ENCODE data around the gene EPHA10.

DNA sequence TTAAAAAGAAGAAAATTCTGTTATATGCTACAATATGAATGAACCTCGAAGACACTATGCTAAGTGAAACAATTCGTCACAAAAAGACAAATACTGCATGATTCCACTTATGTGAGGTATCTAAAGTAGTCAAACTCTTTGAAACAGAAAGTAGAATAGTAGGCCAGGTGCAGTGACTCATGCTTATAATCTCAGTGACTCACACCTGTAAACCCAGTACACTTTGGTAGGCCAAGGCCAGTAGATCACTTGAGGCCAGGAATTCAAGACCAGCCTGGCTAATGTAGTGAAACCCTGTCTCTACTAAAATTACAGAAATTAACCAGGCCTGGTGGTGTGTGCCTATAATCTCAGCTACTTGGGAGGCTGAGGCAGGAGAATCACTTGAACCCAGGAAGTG is 25.7 kb downstream of the EPHA10 start:
- TF ChIP-seq POLR2AphosphoS5 (IDR thresholded peaks at IDR 0.05): no peak
- TF ChIP-seq, protein P1, sequence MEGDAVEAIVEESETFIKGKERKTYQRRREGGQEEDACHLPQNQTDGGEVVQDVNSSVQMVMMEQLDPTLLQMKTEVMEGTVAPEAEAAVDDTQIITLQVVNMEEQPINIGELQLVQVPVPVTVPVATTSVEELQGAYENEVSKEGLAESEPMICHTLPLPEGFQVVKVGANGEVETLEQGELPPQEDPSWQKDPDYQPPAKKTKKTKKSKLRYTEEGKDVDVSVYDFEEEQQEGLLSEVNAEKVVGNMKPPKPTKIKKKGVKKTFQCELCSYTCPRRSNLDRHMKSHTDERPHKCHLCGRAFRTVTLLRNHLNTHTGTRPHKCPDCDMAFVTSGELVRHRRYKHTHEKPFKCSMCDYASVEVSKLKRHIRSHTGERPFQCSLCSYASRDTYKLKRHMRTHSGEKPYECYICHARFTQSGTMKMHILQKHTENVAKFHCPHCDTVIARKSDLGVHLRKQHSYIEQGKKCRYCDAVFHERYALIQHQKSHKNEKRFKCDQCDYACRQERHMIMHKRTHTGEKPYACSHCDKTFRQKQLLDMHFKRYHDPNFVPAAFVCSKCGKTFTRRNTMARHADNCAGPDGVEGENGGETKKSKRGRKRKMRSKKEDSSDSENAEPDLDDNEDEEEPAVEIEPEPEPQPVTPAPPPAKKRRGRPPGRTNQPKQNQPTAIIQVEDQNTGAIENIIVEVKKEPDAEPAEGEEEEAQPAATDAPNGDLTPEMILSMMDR (IDR thresholded peaks at IDR 0.05): no peak
- no peak for TF ChIP-seq POLR2A (IDR thresholded peaks at IDR 0.05)
- TF ChIP-seq EP300 (IDR thresholded peaks at IDR 0.05): no peak
